ENCODE measurements around the gene KCNQ1OT1.

KCNQ1OT1 gene

GRCh38 chr11:2561696-2562581 is 137.9 kb downstream of the KCNQ1OT1 start:
- TF ChIP-seq CTCF (IDR thresholded peaks at IDR 0.05; ENCODE audit: low read depth, low read length, missing control alignments): no peak
- no peak overlapping the region for H3K4me3 ChIP-seq (ENCODE audit: low read depth, low read length)
- in situ Hi-C loops (cut with HindIII; ENCODE audit: low sequenced_read_pairs): no loop called here
- no peak for DNase-seq (ENCODE audit: low read depth)

- no peak for DNase-seq (ENCODE audit: low read depth)
- no peak for TF ChIP-seq CTCF (IDR thresholded peaks at IDR 0.05; ENCODE audit: low read depth, low read length, missing control alignments)
- in situ Hi-C loops (cut with HindIII; ENCODE audit: low sequenced_read_pairs): loop anchor here (5.0 kb wide), 1 partner anchor 93 kb away; no protein-coding TSS in a partner anchor
- H3K4me3 ChIP-seq (ENCODE audit: low read depth, low read length): no peak overlapping the region
These were observed 140.1 kb downstream of the KCNQ1OT1 start for GRCh38 chr11:2559527-2560311.

- no peak for DNase-seq (ENCODE audit: low read depth)
- in situ Hi-C loops (cut with HindIII; ENCODE audit: low sequenced_read_pairs): loop anchor here (5.0 kb wide), 1 partner anchor 93 kb away; no protein-coding TSS in a partner anchor
- TF ChIP-seq CTCF (IDR thresholded peaks at IDR 0.05; ENCODE audit: low read depth, low read length, missing control alignments): no peak
- H3K4me3 ChIP-seq (ENCODE audit: low read depth, low read length): no peak overlapping the region
These were observed 140.8 kb downstream of the KCNQ1OT1 start for GRCh38 chr11:2558861-2559526.

GRCh38 chr11:2558397-2558796 is 141.4 kb downstream of the KCNQ1OT1 start:
- H3K4me3 ChIP-seq (ENCODE audit: low read depth, low read length): no peak overlapping the region
- no peak for TF ChIP-seq CTCF (IDR thresholded peaks at IDR 0.05; ENCODE audit: low read depth, low read length, missing control alignments)
- in situ Hi-C loops (cut with HindIII; ENCODE audit: low sequenced_read_pairs): loop anchor here (5.0 kb wide), 1 partner anchor 94 kb away; no protein-coding TSS in a partner anchor
- no peak for DNase-seq (ENCODE audit: low read depth)
